ENCODE data around the gene TBC1D22A. TPM values are rescaled to one million over a fixed set of nuclear protein-coding genes. Genes with fewer than 3 reads are reported as not detected.
"Not testable (repeated sequence)": the region's sequence is repeated elsewhere in the genome, so short reads cannot be mapped to it uniquely, and the experiment has no call there.

TBC1D22A gene
- total RNA-seq, 1 experiment from 2014 or later, result 12.2 TPM

DNA sequence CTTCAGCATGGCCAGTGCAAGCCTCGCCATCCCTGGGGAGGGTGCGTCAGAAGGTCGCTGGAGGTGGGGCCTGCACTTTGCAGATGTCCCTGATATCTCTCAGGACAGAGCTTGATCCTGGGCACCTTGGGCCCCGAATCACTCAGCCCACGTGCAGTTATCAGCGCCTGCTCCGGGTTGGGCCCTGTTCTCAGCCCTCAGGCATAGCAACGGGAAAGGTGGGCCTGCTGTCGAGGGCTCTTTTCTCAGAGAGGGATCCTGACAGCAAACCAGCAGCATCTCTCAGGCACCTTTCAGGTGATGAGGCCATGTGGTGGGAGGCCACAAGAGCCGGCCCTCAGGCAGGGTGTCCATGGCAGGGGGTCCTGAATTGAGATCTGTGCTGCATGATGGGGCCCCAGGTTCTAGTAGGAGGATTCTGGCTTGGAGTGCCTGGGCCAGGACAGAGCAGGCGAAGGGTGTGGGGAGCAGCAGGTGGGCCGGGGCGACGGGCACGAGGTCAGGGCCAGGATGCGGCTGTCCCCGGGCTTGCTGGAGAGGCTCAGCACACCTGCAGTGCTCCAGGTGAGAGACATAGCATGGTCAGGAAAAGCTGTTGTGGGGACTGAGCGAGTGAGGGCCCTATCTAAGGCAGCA, 280.5 kb downstream of the TBC1D22A start:
- DNase-seq (ENCODE audit: low read depth), result no peak

DNA sequence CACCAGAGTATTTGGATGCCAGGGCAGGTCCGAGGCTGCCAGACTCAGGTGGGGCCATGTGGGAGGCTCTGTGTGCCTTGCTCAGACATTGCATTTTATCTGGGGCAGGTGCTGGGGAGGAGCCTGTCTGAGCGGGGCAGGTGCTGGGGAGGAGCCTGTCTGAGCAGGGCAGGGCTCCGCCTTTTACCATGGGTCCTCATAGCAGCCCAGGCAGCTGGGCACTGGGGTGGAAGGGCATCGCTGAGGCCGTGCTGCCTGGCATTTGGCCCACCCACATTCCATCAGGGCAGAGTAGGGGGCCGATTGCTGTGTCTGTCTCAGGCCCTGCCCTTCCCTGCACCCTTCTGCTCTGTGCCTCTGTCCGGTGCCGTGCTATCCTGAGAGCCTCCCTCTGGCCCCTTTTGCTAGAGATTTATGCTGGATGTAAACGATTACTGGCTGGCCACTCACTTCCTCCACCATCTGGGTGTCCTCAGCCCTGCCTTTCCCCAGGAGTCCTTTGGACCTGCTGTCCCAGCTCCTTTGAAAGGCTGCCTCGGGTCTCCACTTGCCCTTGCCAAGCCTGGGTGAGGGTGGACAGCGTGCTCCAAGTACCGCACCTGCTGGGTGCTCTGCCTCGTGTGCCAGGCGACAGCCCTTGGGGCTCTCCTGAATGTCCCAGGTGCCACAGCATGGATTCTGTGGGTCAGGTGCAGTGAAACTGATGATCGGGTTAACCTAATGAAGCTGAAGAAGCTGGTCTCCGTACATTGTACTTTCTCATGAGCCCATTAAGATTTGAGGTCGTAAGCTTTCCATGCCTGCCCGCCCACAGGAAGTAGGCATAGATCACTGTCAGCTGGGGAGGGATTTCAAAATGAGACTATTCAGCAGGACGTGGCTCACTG, 281.6 kb downstream of the TBC1D22A start:
- peak; percentile 67 for DNase-seq (ENCODE audit: low read depth)

DNA sequence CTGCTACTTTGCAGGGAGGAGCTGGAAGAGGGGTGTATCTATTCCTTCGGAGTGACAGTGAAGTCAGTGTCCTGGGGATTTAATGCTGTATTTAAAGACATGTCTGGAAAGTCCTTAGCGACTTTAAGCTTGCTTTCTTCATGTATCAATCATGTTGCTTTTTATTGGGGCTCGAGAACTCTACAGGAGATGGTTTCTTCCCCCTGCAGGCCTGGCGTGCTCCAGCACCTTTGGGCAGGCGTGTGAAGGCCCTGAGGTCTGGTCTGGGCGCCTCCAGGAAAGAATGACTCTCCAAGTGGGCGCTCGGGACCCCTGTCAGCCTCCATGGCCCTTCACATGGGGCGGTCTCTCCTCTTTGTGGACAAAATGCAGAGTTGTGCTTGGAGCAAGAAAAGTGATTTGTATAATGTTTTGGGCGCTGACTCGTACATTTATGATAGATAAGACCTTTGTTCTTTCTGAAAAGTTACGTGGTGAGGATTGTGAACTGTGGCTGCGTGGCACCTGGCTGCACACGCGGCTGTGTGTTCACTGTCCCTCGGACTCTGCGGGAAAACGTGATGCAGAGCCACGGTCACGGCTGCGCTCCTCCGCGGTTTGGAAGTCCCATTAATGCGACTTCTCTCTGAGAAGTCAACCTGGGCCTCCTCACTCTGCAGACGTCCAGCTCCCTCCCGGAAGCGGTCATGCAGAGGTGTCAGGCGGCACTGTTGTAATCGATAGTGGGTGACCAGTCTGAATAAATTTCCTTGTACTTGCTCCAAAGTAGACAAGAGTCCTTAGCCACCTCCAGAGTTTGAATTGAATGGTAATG, 282.5 kb downstream of the TBC1D22A start:
- DNase-seq (ENCODE audit: low read depth), result no peak

DNA sequence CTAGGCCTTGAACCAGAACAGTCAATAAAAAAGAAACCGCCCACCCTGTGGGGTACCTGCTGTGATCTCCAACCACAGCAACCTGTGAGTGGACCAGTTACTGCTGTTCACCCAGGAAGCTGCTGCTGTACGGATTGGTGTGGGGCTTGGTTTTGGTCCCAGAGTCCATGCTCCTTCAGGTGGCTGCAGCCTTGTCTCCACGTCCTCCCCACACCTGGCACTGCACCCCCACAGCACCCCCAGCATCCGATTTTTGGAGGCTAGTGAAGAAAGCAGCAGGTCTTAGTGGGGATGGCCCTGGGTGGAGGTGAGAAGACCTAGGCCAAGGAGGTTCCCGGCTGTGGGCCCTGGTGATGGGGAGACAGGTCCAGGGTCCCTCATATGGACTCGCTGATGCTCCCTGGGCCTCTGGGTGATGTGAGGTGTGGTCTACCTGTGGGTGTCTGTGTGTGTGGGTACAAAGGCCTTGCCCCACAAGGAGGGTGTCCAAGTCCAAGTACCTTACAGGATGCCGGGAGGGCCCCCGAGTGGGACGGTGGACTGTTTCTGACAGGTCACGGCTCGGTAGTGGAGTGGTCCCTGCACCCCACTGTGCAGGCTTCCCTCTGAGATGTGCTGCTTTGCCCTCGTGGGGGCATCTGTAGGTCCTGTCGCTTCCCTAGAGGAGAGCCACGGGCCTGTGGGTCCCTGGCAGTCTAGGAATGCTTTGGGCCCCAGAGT, 283.4 kb downstream of the TBC1D22A start:
- no peak for DNase-seq (ENCODE audit: low read depth)

DNA sequence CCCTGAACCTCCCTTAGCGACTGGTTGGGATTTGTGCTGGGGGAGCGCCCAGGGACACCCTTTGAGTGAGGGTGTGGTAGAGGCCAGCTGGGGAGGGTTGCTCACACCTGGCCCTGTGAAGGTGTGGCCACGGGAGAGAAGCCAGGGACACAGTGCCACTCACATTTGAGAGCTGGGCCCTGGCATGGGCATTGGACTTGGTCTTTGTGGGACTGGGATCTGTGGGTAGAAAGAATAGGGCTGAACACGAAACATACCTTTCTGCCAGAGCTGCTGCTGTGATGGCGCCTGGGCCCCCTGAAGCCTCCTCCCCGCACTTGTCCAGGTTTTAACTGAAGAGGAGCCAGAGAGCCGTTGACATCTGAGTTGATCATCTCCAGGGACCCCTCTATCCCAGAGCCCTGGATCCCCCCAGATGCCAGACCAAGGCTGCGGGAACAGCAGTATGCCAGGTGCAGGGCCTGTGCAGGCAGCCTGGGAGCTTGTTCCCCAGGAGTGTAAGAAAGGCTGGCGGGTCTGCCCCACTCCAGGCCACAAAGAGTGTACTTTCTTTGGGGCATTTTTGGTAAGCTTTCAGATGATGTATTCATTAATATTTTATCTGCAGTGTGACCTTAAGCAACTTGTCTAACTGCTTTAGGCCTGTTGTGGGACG, 284.1 kb downstream of the TBC1D22A start:
- no peak for DNase-seq (ENCODE audit: low read depth)

DNA sequence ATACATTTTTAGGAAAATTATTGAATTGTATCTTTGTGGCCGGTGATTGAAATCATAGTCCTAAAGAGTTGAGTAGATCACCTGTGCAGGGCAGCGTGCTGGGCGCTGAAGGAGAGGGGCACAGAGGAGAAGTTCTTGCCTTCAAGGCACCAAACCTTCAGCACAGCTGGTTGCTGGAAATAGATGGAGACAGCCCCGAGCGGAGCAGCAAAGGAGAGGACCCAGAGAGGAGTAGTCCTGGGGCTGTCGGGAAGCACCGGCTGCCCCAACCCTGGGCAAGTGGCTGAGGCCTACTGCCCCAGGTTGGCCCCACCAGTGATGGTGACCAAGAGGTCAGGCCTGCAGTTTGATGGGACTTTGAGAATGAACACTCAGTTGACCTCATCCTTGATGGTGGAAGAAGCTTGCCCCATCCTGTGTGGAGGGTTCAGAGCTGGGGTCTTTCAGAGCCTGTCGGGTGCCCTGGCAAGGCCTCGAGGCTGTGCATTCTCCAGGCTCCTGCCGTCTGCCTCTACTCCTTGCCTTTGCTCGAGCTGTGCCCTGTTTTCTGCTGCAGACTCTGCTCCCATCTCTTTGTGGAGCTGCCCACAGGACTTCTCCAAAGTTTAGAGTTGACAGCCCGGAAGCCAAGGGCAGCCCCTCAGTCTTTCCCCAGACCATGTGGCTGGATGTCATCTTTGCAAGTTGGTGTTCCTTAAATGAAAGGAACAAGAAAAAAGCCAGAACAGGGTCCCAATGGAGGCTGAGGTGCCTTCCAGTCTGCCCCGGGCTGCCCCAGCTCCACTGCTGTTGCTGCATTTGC, 285.1 kb downstream of the TBC1D22A start:
- DNase-seq (ENCODE audit: low read depth), result no peak

DNA sequence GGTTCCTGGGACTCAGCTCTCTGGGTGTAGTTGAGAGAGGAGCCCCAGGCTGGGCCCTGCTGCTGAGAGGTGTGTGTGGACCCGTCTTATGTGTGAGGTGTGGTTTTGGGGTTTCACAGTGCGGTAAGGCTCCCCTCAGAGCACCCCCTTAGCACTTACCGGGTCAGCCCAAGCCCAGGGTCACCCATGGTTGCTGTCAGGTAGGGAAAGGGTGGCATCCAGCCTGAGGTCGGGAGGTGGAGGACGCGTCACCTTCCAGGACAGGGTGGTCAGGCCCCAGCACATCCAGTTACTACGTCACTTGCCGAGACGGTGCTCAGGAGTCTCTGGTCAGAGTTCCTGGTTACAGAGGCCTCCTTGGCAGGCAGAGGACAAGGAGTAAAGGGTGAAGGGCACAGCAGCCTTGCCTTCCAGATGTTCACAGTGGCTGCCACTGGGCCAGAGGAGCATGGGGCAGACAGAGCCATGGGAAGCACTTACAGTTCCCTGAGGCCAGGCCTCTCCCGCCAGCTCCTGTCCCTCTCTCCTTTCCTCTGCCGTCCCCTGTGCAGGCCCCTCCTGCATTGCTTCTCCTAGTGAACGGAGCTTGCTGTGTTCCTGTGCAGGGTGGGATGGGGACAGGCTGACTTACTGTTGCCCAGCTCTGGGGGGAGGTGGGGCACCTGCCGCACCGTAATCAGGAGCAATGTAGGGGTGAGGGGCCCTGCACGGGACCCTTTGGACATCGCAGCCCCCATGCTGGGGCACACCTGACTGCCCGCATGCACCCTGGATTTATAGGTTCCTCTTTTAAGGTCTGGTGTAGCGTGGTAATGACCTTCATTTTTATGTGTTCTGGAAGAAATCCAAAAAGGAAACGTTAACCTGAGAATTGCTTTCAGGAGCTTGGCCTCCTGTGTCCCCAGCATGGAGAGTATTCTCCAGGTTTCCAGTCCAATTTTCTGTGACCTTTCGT, 285.9 kb downstream of the TBC1D22A start:
- DNase-seq (ENCODE audit: low read depth), result no peak

DNA sequence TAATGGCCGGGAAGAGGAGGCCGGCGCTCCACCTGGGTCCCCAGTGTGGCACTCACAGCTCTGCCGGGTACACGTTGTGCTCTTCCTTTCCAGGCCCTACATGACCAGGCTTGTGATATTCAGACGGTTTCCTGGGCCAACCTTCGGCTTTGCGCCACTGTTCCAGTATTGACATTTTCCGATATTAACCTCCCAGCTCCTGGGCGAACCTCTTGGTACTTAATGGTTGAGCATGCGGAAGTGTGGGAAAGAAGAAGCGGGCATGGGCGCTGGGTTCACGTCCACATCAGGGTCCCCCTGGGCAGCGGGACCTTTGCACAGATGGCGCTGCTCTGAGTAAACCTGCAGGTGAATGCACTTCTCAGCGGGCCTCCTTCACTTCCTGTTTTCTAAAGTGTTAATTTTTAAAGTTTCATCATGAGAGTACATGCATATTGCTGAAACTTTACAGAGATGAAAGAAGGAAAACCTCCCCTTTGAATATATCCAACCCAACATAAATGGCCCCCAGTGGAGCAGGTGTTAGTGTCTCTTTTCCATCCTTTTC, 286.7 kb downstream of the TBC1D22A start:
- no peak for DNase-seq (ENCODE audit: low read depth)

DNA sequence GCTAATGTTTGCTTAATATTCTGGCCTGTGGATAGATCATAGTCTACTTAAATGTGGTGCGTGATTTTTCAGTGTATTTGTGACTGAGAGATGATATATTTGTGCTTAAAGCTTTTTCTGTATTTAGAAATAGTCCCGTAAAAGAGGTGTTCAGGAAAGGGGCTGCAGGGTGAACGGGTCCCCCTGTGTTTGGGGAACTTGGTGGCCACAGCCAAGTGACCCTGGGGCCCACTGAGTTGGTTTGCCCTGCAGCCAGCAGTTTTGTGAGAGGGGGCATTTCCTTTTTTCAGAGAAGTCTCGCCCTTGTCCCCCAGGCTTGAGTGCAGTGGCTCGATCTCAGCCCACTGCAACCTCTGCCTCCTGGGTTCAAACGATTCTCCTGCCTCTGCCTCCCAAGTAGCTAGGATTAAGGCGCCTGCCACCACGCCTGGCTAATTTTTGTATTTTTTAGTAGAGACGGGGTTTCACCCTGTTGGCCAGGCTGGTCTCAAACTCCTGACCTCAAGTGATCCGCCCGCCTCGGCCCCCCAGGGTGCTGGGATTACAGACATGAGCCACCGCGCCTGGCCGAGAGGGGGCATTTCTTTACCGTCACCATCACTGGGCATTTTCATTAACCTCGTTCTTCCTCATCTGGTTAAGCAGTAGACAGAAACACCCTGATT, 287.4 kb downstream of the TBC1D22A start:
- not testable (repeated sequence) for DNase-seq (ENCODE audit: low read depth)

DNA sequence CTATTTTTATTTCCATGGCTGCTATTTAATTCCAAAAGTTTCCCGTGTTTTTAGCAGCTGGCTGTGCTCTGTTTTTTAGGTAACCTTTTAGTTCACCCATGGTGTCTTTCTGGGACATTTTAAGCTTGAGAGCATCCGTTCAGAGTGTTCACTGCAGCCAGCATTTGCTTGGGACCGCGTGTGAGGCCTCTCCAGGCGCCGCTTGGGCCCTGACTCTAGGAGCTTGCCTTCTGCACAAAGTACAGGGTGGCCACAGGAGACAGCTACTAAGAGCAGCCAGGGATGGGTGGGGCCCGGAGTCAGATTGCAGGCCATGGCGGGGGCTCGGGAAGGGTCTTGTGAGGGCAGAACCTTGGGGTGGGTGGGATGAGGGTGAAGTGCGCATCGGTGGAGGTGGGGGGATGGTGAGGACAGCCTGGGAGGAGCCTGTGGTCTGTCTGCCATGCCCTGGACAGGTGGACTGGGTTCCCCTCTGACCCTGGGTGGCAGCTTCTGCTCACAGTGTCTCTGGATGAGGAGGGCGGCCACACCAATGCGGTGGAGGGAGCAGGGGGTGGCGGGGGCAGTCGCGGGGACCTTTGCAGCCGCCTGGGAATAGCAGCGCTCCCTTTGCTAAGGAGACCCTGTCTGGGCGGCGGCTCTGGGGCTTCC, 288.1 kb downstream of the TBC1D22A start:
- DNase-seq (ENCODE audit: low read depth), result no peak

DNA sequence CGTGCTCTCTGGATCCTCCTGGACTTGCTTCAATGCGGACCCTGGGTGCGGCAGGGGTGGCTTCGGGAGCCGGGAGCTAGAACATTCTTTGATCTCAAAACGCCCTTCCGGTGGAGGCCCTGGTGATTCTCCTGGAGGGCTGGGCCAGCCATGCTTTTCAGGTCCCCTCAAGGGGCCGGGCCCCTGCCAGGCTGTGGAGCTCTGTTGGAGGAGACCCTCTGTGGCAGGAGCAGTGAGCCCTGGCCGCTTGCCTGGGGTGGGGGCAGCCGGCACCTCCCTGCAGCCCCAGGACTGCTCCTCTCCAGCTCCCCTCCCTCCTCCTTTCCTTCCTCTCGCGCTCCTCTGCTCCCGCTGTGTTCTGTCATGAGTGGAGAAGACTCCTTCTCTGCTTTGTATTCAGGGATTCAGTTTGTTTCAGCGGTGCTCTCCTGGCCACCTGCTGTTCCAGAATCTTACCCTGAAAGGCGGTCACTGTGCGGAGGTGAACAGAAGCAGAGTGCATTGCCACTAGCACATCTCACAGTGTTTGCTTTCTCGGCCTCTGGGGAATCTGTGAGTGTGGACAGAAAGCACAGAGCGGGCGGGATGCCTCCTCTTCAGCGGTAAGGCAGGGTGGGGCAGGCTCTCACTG, 289.1 kb downstream of the TBC1D22A start:
- no peak for DNase-seq (ENCODE audit: low read depth)

DNA sequence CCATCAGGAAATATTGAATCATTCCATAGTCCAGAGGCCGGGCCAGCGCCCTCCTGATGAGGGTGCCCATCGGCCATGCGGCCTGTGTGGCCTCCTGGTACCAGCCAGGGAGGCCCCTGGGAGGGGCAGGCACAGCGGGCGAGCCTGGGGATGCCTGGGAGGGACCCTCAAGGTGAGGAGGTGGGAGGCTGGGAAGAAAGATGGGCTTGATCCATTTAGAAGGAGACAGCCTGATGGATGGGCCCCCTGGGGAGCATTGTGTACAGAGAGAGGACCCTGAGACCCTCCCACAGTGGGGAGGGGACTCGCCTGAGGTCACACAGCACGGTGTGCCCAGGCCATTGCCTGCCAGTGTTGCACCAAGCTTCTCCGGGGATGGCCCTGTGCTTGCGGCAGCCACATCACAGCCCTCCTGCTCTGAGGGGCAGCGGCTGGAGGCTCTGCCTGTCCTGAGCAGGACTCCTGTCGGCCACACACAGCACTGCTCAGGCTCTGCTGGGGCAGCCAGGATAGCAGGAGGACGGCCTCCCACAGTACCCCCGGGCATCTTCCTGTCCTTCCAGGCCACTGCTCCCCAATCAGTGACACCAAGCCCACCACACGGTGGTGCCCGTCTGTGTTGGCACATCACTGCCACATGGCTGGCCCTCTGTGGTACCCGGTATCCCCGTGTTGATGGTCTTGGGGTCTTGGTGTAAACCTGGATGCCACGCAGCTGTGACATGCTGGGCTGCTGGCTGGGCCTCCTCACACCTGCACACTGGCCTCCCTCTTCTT, 290.0 kb downstream of the TBC1D22A start:
- DNase-seq (ENCODE audit: low read depth), result no peak

DNA sequence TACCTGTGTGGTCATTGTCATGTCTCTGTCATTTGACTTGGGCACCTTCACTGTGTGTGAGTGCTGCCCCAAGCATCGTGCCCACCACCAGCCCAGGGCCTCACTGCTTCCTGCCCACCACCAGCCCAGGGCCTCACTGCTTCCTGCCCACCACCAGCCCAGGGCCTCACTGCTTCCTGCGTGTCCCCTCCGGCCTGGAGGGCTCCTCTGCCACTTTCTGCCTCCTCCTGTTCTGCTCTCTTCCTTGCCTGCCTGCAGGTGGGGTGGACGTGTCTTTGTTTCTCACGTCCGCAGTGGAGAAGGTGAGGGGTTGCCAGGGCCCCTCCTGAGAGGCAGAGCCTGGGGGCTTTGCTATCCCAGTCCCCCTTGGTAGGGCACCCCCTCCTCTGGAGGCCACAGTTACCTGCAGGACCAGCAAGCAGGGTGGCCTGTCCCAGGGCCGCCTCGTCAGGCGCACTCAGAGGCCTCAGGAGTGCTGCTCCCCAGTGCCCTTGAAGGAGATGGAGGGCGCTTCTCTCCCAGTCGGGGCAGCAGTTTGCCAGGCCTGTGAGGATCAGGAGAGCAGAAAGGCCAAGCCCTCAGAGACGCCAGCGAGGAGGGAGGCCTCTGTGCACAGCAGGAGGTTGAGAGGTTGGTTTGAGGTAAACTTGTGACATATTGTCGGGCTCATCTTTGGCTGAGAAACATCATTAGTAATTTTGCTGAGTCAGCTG, 290.7 kb downstream of the TBC1D22A start:
- no peak for DNase-seq (ENCODE audit: low read depth)

DNA sequence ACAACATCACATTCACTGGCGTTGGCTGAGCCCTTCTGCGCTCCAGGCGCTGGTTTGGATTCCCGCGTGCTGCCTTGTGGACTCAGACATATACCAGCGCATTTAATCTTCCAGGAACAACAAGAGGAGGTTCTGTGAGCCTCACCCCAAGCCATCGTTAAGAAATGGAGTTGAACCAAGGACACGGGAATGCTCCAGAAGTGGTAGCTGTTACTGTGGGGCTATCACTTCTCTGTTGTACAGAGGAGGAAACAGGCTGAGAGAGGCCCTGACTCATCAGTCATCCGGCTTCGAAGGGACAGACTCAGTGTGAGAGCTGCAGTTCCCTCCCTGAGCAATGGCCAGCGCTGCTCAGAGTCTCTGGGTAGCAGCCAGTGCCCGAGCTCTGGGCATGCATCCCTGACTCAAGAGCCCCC, 291.3 kb downstream of the TBC1D22A start:
- DNase-seq (ENCODE audit: low read depth), result peak; percentile 85
